ENCODE measurements around the gene NDEL1.

DNA sequence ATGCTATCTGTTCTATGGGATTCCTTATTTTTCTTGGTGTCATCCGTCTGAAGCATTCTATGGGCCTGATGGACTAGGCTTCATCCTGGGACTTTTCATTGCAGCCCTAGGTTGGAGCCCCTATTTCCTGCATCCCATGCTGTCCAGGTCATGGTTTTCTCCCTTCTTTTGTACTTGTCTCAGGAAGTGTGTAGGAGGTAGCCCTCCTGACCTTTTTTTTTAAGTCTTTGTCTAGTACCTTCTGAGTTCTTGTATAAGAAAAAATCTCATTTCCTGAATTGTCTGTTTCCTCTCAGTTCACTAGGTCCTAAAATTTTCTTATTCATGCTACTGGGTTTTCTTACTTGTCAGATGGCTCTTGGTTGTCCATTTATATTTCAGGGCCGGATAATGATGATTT lies 6.0 kb downstream of the NDEL1 start:
- TF ChIP-seq CTCF (IDR thresholded peaks at IDR 0.05; ENCODE audit: borderline replicate concordance, extremely low read depth, low read length, poor library complexity, severe bottlenecking) (no peak), EZH2 (IDR thresholded peaks at IDR 0.05; ENCODE audit: borderline replicate concordance, low read depth, low read length, severe bottlenecking) (no peak)

Measured in DND-41 (cell line).